GM23338 (cell line): ENCODE measurements around the gene LEFTY1.

Source experiments
- CREB1 ChIP-seq: fragments of 250-450 bp; sonication (Bioruptor Pico); IDR thresholded peaks from 2 replicates; pipeline ENCODE4 v1.5.0; 2020; ENCODE audit warnings: low read depth, mild to moderate bottlenecking, moderate library complexity
- CTCF ChIP-seq, 2 experiments: fragments of 200-600 bp in 1 of 2; sonication (generic) in 1 of 2; conservative IDR thresholded peaks; 2 replicates each; pipeline versions ENCODE4 v1.5.1 to v1.6.1; 2016 to 2017; ENCODE audit warnings: antibody characterized with exemption in 2 of 2, low read depth in 2 of 2, mild to moderate bottlenecking in 2 of 2, moderate library complexity in 1 of 2
- EZH2 ChIP-seq: fragments of 200-600 bp; sonication (generic); IDR thresholded peaks from one replicate; pipeline ENCODE4 v1.8.0; 2017; ENCODE audit warnings: antibody characterized with exemption, mild to moderate bottlenecking, low read depth; ENCODE audit not compliant: unreplicated experiment
- EZH2phosphoT487 ChIP-seq: fragments of 200-600 bp; sonication (generic); IDR thresholded peaks from one replicate; pipeline ENCODE4 v1.8.1; 2018; ENCODE audit warnings: antibody characterized with exemption; ENCODE audit not compliant: unreplicated experiment
- JUNB ChIP-seq: IDR thresholded peaks from one replicate; pipeline ENCODE4 v1.6.1; 2016; ENCODE audit warnings: antibody characterized with exemption; ENCODE audit not compliant: unreplicated experiment
- NANOG ChIP-seq: IDR thresholded peaks from 2 replicates; pipeline ENCODE4 v1.6.1; 2016; ENCODE audit warnings: antibody characterized with exemption, borderline replicate concordance
- POLR2AphosphoS5 ChIP-seq: IDR thresholded peaks from 2 replicates; pipeline ENCODE4 v1.6.1; 2016; ENCODE audit warnings: antibody characterized with exemption, low read depth
- REST ChIP-seq: IDR thresholded peaks from one replicate; pipeline ENCODE4 v1.6.1; 2018; ENCODE audit warnings: antibody characterized with exemption; ENCODE audit not compliant: unreplicated experiment
- STAT1 ChIP-seq: IDR thresholded peaks from one replicate; pipeline ENCODE4 v1.6.1; 2016; ENCODE audit warnings: antibody characterized with exemption; ENCODE audit not compliant: unreplicated experiment
- ZNF114 ChIP-seq: fragments of 250-450 bp; sonication (Bioruptor Pico); IDR thresholded peaks from 2 replicates; pipeline ENCODE4 v1.5.0; 2020; ENCODE audit warnings: mild to moderate bottlenecking, moderate library complexity
- TF ChIP-seq, protein P1 (sequence below): IDR thresholded peaks from 2 replicates; pipeline ENCODE4 v1.6.1; 2016; ENCODE audit warnings: antibody characterized with exemption

DNA sequence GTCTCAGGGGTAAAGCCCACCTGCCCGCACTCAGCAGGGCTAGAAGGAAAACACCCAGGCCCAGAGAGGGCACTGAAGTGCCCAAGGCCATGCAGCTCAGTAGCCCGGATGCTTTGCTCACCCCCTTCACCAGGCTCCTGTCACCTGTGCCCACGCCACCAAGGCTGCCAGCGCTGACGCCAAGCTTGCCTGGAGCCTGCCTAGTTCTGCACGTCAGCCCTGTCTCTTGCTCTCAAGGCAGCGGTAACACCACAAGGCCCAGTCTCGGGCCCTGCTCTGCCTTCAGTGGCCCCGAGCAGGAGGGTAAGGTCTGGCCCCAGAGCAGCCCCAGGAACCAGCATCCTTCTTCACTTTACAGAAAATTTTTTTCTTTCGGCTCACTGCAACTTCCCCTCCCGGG is 14.5 kb downstream of the LEFTY1 start:
- TF ChIP-seq CTCF (conservative IDR thresholded peaks at IDR 0.05; ENCODE audit: low read depth in 2 of 2), result no peak
- no peak for TF ChIP-seq POLR2AphosphoS5
- no peak for TF ChIP-seq EZH2
- no peak for TF ChIP-seq CREB1 (CRISPR knock-in tag)
- TF ChIP-seq EZH2phosphoT487, result no peak
- TF ChIP-seq ZNF114 (CRISPR knock-in tag), result no peak
- no peak for TF ChIP-seq REST
- TF ChIP-seq STAT1, result no peak
- TF ChIP-seq, protein P1, sequence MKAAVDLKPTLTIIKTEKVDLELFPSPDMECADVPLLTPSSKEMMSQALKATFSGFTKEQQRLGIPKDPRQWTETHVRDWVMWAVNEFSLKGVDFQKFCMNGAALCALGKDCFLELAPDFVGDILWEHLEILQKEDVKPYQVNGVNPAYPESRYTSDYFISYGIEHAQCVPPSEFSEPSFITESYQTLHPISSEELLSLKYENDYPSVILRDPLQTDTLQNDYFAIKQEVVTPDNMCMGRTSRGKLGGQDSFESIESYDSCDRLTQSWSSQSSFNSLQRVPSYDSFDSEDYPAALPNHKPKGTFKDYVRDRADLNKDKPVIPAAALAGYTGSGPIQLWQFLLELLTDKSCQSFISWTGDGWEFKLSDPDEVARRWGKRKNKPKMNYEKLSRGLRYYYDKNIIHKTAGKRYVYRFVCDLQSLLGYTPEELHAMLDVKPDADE, result no peak
- TF ChIP-seq JUNB, result no peak
- no peak for TF ChIP-seq NANOG
